HG03095 (cell line): ENCODE data around the gene ETV6.

Experiments
- ATAC-seq: cut with Tn5 transposase; IDR thresholded peaks from one replicate; pipeline ENCODE4 v1.9.1; 2021; ENCODE audit warnings: moderate library complexity; ENCODE audit not compliant: unreplicated experiment

The ETV6 gene

DNA sequence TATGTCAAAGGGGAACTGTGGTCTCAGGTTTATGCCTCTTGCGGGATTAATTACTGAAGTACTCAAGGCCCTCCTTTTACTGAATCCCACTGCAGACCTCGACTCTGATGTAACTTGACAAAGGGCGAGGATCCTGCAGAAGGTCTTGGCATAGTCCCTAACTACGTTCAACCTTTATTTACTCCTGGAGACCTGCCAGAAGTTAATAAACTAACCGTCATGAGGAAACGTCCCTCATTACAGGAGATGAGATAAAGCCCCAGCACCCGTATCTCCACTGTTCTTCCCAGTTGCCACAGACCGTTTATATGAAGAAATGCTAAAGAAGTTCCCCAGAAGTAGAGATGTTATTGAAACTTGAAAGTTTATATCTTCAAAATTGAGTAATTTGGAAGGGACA is 190.9 kb downstream of the ETV6 start:
- ATAC-seq = no peak

GRCh38 chr12:11846488-11846887 is 197.0 kb downstream of the ETV6 start:
- no peak for ATAC-seq

GRCh38 chr12:11847539-11847938 is 198.1 kb downstream of the ETV6 start:
- no peak for ATAC-seq

- ATAC-seq = no peak
These were observed 200.5 kb downstream of the ETV6 start for GRCh38 chr12:11849757-11850504.

DNA sequence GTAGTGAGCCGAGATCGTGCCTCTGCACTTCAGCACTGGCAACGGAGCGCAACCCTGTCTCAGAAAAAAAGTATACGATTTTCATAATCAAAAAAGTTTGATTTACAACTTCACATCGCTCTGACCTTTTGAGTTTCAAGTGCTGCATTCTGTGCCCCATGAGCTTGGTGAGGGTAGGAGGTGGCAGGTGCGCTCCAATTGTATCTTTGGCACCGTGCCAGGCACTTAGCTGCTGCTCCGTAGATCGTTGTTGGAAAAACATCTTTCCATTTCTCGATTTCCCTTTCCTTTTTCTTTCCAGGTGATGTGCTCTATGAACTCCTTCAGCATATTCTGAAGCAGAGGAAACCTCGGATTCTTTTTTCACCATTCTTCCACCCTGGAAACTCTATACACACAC is 203.7 kb downstream of the ETV6 start:
- no peak for ATAC-seq

DNA sequence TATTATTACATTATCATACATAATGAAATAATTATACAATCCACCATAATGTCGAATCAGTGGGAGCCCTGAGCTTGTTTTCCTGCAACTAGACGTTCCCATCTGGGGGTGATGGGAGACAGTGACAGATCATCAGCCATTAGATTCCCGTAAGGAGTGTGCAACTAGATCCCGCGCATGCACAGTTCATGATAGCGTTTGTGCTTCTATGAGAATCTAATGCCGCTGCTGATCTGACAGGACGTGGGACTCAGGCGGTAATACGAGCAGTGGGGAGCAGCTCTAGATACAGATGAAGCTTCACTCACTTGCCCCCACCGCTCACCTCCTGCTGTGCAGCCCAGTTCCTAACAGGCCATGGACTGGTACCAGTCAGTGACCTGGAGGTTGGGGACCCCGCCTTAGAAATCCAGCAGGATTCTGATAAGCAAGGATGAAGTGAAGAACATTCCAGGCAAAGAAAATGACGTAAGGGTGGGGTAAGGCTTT is 204.6 kb downstream of the ETV6 start:
- ATAC-seq = no peak

DNA sequence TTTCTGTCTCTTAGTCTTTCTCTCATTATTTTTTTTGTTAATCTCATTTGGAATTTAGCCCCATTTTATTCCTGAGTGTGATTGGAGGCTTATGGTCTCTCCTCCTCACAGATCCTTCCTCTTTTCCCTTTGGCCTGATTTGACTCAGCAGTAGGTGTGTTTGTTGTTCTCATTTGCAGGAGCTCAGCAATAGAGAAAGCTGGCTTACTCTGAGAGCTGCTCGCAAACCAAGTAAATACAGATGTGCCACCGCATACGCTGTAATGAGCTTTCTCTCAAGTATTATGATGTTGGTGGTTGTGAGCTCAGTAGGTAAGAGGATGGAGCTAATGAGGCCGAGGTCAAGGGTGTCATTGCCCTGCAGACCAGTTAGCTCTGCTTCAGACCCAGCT is 206.5 kb downstream of the ETV6 start:
- ATAC-seq = no peak

GRCh38 chr12:11856971-11857370 is 207.5 kb downstream of the ETV6 start:
- no peak for ATAC-seq

DNA sequence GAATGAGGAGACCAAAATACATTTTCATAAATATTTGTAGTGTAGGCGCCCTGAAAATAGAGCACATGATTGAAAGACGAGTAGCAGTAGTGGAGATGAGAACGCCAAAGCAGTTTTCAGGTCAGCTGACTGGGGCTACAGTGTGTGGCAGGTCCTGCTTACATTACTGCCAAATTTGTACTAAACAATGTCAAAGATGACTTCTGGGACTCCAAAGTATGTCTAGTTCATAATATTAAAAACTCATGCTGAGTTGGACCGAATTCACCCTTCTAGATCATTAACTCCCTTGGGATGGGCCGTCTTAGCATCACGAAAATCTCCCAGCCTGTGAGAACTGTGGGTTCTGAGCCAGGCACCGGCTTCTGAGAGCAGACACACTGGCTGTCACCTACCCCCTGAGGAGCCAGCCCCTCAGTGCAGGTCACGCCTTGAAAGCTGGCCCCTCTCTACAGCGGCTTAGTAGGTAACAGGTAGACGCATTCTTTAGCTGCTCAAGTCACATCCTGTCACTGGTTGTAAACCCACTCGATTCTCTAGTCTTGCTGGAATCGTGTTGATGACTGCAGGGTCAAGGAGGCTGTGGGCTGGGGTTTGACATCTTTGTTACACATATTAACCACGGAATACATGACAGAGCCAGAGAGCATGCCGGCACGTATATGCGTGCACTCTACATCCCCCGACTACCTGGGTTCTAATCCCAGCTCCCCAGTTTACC is 210.4 kb downstream of the ETV6 start:
- ATAC-seq = no peak

DNA sequence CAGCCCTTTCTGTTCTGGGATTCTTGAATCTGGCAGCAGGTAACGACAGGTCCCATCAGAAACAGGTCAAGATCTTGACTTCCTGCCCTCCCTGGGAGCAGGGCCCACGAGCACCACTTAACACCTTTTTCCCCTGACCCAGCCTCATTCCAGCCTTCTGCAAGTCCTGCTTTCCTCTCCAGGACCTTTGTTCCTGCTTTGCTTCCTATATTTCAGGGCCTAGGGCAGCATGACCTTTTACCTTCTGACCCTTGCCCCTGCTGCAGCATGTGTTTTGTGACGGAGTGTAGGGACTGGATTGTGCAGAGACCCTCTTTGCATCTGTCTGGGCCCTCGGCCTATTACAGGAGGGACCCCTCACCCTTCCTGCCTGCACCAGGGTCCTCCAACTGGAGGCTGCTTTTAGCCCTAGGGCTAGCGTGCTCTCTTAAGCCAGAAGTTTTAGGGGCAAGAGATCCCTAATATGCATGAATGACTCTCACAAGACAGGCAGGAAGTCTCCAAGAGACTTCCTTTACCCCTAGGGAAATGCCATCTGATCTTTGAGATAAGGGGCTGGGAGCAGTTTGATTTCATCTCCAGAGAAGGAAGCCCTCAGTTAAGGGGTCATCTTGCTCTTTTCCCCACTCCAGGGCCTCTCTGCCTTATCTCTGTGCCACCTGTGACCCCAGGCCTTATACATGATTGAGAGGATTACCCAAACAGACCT is 211.8 kb downstream of the ETV6 start:
- ATAC-seq = no peak

- ATAC-seq = no peak
These were observed 212.6 kb downstream of the ETV6 start for GRCh38 chr12:11861864-11862600.

DNA sequence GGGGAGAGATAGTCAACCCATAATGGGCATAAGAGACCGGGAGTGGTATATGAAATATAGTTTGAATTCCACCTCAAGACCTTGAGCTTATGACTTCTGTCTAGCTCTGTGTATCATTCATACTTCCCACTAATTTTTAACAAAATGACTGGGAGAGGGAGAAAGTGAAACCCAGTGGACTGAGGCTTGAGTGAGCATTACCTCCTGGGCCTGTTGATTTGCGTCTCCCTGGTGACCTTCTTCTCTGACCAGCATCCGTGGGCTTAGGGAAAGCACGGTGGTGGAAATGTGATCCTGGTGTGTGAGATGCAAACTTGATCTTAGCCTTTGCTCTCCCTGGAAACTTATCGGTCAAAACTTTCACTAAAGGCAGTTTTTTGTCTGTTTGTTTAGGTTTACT is 213.3 kb downstream of the ETV6 start:
- no peak for ATAC-seq

DNA sequence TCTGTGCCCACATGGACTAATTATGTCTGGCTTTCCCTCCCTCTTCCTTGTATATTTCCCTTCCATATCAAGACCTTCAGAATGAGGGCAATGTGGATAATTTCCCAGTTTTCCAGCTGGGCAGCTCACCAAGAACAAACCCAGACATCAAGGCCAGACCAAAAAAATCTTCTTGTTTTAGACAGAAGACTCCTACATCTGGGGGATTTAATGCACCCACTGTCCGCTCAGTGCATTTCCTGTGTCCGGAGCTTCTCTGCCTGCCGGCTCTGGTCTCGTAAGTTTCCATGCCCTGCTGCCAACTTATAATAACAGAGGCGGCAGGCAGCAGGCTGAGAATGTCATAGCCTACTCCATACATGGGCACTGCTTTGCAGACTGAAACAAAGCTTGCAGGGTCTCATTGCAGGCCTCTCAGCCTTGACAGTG is 214.0 kb downstream of the ETV6 start:
- ATAC-seq = no peak

DNA sequence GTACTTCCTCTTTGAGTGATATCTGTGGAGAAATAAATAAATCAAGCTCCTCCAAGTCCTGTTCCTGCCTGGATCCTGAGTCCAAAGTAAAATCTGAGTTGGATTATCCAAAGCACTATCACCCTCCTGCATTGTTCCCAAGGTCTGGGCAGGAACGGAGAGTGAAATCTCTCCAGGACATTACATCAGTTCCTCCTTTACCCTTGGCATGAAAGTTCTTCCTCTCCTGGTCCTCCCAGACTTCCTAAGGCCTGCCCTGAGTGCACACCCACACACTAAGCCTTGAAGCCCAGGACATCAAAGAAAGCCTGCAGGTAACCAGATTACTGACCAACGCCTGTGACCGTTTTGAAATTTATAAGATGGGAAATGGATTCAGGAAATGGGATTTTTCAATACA is 214.5 kb downstream of the ETV6 start:
- ATAC-seq = no peak

DNA sequence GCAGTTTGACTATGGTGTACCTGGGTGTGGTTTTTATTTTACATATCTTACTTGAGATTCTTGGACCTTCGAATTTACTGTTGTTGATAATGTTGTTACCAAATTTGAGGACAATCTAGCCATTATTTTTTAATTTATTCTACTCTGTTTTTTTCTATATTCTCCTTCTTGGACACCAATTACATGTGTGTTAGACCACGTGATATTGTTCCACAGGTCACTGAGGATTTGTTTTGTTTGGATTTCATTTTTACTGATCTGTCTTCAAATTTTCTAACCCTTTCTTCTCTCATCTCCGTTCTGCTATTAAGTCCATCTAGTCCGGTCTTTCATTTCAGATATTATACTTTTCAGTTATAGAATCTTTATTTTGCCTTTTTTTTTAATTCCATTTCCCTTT is 216.3 kb downstream of the ETV6 start:
- no peak for ATAC-seq

GRCh38 chr12:11868027-11868426 is 218.6 kb downstream of the ETV6 start:
- ATAC-seq = no peak

- no peak for ATAC-seq
These were observed 219.9 kb downstream of the ETV6 start for GRCh38 chr12:11869406-11869805.

- no peak for ATAC-seq
These were observed 220.6 kb downstream of the ETV6 start for GRCh38 chr12:11870041-11870451.

GRCh38 chr12:11872055-11872454 is 222.6 kb downstream of the ETV6 start:
- no peak for ATAC-seq

DNA sequence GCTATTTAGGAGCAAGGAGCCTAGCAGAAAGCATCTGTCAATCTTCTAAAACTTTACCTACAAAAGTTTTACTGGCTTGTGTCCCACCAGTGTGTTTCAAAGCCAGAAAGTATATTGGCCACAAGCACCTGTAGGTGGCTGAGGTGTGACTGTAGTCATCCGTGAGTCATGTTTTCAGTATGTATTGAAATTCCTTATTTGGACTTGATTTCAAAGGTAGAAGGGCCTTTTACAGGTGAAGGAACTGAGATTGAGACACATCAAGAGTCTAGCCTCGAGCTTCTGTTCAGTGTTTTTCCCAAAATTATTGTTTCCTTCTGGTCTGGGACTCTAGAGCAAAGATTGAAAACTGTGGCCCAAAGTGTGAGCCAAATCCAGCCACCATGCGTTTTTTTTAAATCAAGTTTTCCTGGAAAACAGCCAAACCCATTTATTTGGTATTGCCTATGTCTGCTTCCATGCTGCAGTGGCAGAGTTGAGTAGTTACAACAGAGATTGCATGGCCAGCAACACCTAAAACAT is 226.0 kb downstream of the ETV6 start:
- ATAC-seq = no peak

DNA sequence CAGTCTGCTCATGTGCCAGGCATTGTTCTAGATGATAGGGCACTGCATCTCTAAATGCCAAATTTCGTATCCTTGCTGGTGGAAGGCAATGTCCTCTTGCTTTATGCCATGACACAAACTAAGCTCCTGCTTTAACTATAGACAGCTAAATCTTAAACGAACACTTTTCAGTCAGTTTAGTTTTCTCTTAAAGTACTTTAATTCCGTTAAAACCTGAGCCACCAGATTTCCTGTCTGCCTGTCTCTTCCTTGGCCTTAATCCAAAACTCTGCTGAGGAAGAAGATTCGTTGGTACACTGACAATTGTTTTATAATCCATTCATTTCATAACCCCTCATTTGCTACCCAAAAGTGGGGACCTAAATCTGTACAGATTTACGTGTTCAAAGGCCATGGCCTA is 226.8 kb downstream of the ETV6 start:
- no peak for ATAC-seq
